BLaER1 treated with 17β-estradiol and CSF1 and Interleukin-3, amounts not matched to agents 10 nM and 100 nM (cell line): ENCODE data around the gene FANCE.
A peak's percentile ranks its signal among the peaks of the same experiment; 100 is the strongest.

Source experiments
- H3K27ac ChIP-seq, 11 experiments: shearing (Covaris generic); formaldehyde crosslinking; 2 replicates each; pipeline ENCODE4 v1.8.1; 2022
- H3K27me3 ChIP-seq, 11 experiments: shearing (Covaris generic); formaldehyde crosslinking; 2 replicates each; pipeline ENCODE4 v1.8.1; 2022
- H3K36me3 ChIP-seq, 11 experiments: shearing (Covaris generic); formaldehyde crosslinking; 2 replicates each; pipeline ENCODE4 v1.8.1; 2022
- H3K4me1 ChIP-seq, 10 experiments: shearing (Covaris generic); formaldehyde crosslinking; 2 replicates each; pipeline ENCODE4 v1.8.1; 2022
- H3K4me2 ChIP-seq, 11 experiments: shearing (Covaris generic); formaldehyde crosslinking; 2 replicates each; pipeline ENCODE4 v1.8.1; 2022
- H3K4me3 ChIP-seq, 10 experiments: shearing (Covaris generic); formaldehyde crosslinking; 2 replicates each; pipeline ENCODE4 v1.8.1; 2022
- H3K9ac ChIP-seq, 11 experiments: shearing (Covaris generic); formaldehyde crosslinking; 2 replicates each; pipeline ENCODE4 v1.8.1; 2022
- H3K9me3 ChIP-seq, 11 experiments: shearing (Covaris generic); formaldehyde crosslinking; replicated peaks in 1 of 11; 2 replicates each; pipeline ENCODE4 v1.8.1; 2022
- H4K20me1 ChIP-seq, 11 experiments: shearing (Covaris generic); formaldehyde crosslinking; 2 replicates each; pipeline ENCODE4 v1.8.1; 2022
- Cebpa-rat ChIP-seq, 11 experiments: shearing (Covaris generic); IDR thresholded peaks; 2 replicates each; pipeline ENCODE4 v1.8.1; 2022

Gene FANCE

DNA sequence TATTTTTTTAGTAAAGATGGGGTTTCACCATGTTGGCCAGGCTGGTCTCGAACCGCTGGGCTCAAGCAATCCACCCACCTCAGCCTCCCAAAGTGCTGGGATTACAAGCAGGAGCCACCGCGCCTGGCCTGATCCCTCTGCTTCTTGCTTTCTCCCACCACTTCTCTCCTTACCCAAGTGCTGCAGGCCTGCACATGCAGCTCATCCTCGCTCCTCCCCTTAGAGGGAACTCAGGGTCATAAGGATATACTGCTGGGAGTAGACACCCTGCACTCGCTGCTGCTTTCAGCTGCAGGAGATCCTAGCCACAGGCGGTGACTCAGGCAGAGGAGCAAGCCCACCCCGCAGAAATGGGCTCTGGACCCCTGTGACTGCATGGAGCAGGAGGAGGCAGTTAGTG lies 40.0 kb upstream of the FANCE start:
- Histone ChIP-seq H3K4me1 (peaks cover 37 to 93% (median 66%) of the 10 kb centered on the region in 10 experiments), H3K36me3 (peaks cover 19 to 87% (median 52%) of the 10 kb centered on the region in 11 experiments), H3K4me3 (no peak overlapping the region), H3K9me3 (no peaks in the 10 kb centered on the region), H3K4me2 (no peak overlapping the region), H4K20me1 (peaks cover 5 to 88% (median 33%) of the 10 kb centered on the region in 11 experiments; a peak in 17 of 22 replicates), H3K9ac (no peak overlapping the region), H3K27ac (0 out of 22 replicates have a peak overlapping the region, but pooled peaks of 1 of the 11 experiments have one; percentile 13), H3K27me3 (no peaks in the 10 kb centered on the region)
- TF ChIP-seq Cebpa-rat (IDR thresholded peaks at IDR 0.05) = no peak

DNA sequence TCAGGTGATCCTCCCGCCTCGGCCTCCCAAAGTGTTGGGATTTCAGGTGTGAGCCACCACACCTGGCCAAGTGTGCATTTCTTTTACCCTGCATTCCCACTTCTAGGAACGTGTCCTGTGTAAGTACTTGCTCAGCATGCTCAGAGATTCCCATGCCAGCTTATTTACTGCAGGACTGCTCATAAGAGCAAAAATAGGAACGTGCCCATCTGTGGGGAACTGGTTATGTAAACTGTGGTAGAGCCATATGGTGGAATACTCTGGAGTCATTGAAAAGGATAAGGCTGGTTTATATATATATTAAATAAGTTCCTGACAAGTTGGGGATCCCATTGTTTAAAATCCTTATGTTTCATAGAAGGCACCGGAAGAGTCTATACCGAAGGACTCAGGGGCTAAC lies 38.2 kb upstream of the FANCE start:
- no peaks in the 10 kb centered on the region for H3K27me3 ChIP-seq
- H3K36me3 ChIP-seq = peaks cover 19 to 81% (median 54%) of the 10 kb centered on the region in 11 experiments
- peaks cover 5 to 70% (median 21%) of the 10 kb centered on the region in 11 experiments; a peak in 17 of 22 replicates for H4K20me1 ChIP-seq
- H3K4me2 ChIP-seq = peak overlapping the region in 3 of 11 experiments; percentile 52 to 97 (median 55); a peak in 4 of 22 replicates
- no peak for TF ChIP-seq Cebpa-rat (IDR thresholded peaks at IDR 0.05)
- H3K4me1 ChIP-seq = peaks cover 50 to 96% (median 69%) of the 10 kb centered on the region in 10 experiments
- H3K9me3 ChIP-seq = no peaks in the 10 kb centered on the region
- no peak overlapping the region for H3K9ac ChIP-seq
- no peak overlapping the region for H3K27ac ChIP-seq
- no peak overlapping the region for H3K4me3 ChIP-seq

DNA sequence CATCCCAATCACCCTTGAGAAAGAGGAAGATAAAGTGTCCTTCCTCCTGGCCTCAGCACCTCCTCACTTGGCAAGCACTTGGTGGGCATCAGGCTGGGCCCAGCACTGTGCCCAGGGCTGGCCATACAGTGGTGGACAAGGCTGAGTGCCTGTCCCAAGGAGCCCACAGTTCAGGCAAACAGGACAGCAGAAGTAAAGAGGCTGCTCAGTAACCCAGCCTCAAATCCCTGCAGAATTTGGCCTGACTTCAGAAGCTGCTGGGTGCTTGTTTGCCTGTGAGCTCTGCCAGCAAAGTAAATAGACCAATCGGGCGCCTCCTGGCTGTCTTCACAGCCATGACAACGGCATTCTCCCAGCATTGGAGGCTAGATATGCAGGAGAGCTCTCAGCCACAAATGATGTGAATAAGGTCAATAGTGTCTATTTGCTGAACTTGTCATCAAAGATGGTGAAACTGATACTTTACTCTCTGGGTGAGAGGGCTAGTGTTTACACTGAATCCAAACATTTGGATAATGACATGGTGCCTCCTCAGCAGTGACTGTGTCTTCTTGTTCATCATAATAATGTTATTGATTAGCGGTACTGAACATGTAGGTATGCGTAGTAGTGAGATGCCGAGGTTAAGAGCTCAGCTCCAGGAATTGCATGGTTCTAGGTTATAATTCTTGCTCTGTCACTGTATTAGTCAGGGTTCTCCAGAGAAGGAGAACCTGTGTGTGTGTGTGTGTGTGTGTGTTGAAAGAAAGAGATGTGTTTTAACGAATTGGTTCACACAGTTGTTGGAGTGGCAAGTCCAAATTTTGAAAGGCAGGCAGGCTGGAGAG lies 36.9 kb upstream of the FANCE start:
- H4K20me1 ChIP-seq = peaks cover 5 to 56% (median 19%) of the 10 kb centered on the region in 11 experiments; a peak in 16 of 22 replicates
- no peaks in the 10 kb centered on the region for H3K9me3 ChIP-seq
- H3K4me1 ChIP-seq = peaks cover 52 to 96% (median 69%) of the 10 kb centered on the region in 10 experiments
- no peak overlapping the region for H3K27ac ChIP-seq
- H3K36me3 ChIP-seq = peaks cover 19 to 76% (median 59%) of the 10 kb centered on the region in 11 experiments
- H3K9ac ChIP-seq = peak overlapping the region in 2 of 11 experiments; percentile 1 to 17; a peak in 1 of 22 replicates
- no peaks in the 10 kb centered on the region for H3K27me3 ChIP-seq
- no peak overlapping the region for H3K4me3 ChIP-seq
- TF ChIP-seq Cebpa-rat (IDR thresholded peaks at IDR 0.05) = no peak
- peak overlapping the region; percentile 23 to 97 (median 45) for H3K4me2 ChIP-seq

DNA sequence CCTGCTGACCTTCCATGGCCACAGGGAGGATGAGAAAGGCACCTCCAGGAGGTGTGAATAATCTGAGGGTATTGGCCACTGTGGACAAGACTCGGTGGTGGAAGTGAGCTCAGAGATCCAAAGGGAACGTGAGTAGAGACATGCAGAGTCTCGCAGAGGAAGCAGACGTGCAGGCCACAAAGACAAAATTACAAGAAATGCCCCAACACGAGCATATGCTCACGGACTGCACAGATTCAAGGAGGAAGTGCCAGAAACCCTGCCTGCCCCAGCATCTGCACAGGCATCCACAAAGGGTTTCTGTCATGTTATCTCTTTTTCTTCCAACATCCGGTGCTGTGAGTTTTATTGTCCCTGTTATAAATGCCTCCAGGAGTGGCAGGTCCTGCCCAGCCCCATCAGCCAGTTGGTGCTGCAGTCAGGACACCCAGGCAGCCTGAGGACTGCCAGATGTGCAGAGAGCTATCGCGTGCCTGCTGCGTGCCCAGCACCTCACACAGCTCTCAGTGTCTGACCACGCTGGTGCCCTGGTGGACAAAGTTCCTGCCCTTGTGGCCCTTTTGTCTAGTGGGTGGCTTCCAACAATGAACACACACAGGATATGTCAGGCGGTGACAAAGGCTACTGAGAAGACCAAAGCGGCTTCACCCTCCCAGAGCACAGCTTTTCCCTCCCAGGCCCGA lies 34.0 kb upstream of the FANCE start:
- no peaks in the 10 kb centered on the region for H3K27me3 ChIP-seq
- H3K4me2 ChIP-seq = peak overlapping the region; percentile 79 to 97 (median 93)
- no peak for TF ChIP-seq Cebpa-rat (IDR thresholded peaks at IDR 0.05)
- H4K20me1 ChIP-seq = peaks cover 0 to 28% (median 9%) of the 10 kb centered on the region in 11 experiments; a peak in 12 of 22 replicates
- H3K27ac ChIP-seq = peak overlapping the region; percentile 24 to 86 (median 71); a peak in 21 of 22 replicates
- H3K4me1 ChIP-seq = peaks cover 47 to 78% (median 54%) of the 10 kb centered on the region in 10 experiments
- peak overlapping the region in 4 of 10 experiments; percentile 3 to 23 (median 14); a peak in 4 of 20 replicates for H3K4me3 ChIP-seq
- H3K9ac ChIP-seq = peak overlapping the region; percentile 41 to 74 (median 58); a peak in 20 of 22 replicates
- peaks cover 16 to 76% (median 62%) of the 10 kb centered on the region in 11 experiments for H3K36me3 ChIP-seq
- no peaks in the 10 kb centered on the region for H3K9me3 ChIP-seq

DNA sequence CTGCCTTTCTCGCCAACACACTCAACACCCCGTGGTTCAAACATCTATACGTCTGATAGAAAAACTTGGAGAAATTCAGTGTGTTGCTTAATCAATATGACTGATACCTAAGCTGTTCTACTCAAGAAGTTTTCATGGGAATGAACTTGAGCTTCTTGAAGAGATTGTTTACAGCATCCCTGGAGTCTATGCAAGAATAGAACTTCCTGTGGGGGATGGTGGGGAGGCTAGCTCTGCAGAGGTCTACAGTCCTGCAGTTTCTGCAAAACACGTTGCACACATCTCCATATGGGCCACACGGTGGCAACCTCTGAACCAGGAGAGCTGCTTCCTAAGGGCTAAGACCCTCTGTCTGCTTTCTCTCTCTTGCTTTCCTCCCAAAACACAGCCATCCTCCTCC lies 32.7 kb upstream of the FANCE start:
- Histone ChIP-seq H3K36me3 (peaks cover 24 to 76% (median 60%) of the 10 kb centered on the region in 11 experiments), H3K4me3 (0 out of 20 replicates have a peak overlapping the region, but pooled peaks of 1 of the 10 experiments have one; percentile 9), H3K4me2 (peak overlapping the region; percentile 79 to 97 (median 93)), H3K9ac (peak overlapping the region; percentile 21 to 74 (median 61); a peak in 19 of 22 replicates), H3K27me3 (no peaks in the 10 kb centered on the region), H3K4me1 (peaks cover 43 to 76% (median 56%) of the 10 kb centered on the region in 10 experiments), H4K20me1 (peaks cover 0 to 15% (median 7%) of the 10 kb centered on the region in 11 experiments; a peak in 11 of 22 replicates), H3K27ac (peak overlapping the region; percentile 33 to 86 (median 71); a peak in 21 of 22 replicates), H3K9me3 (no peaks in the 10 kb centered on the region)
- 0 out of 22 replicates have a peak, but pooled peaks of 1 of the 11 experiments have one; percentile 7 for TF ChIP-seq Cebpa-rat (IDR thresholded peaks at IDR 0.05)

DNA sequence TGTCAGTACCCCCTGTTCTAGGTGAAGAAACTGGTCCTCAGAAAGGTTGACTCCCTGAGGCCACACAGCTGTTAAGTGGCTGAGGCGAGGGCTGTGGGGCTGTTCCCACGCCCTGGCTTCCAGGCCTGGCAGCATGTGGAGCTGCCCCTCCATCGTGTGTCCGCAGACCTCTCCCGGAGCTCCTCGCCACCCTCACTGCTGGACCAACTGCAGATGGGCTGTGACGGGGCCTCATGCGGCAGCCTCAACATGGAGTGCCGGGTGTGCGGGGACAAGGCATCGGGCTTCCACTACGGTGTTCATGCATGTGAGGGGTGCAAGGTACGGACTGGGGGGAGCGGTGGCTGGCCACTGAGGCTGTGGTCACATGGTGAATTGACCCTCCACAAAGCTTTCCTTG lies 32.2 kb upstream of the FANCE start:
- Histone ChIP-seq H4K20me1 (peaks cover 0 to 10% (median 2%) of the 10 kb centered on the region in 11 experiments; a peak in 9 of 22 replicates), H3K27me3 (no peaks in the 10 kb centered on the region), H3K9ac (peak overlapping the region; percentile 18 to 67 (median 45); a peak in 19 of 22 replicates), H3K9me3 (no peaks in the 10 kb centered on the region), H3K36me3 (peaks cover 27 to 76% (median 62%) of the 10 kb centered on the region in 11 experiments), H3K4me2 (peak overlapping the region; percentile 79 to 97 (median 93)), H3K27ac (peak overlapping the region in 10 of 11 experiments; percentile 24 to 80 (median 57); a peak in 17 of 22 replicates), H3K4me1 (peaks cover 42 to 76% (median 56%) of the 10 kb centered on the region in 10 experiments), H3K4me3 (no peak overlapping the region)
- TF ChIP-seq Cebpa-rat (IDR thresholded peaks at IDR 0.05) = no peak

DNA sequence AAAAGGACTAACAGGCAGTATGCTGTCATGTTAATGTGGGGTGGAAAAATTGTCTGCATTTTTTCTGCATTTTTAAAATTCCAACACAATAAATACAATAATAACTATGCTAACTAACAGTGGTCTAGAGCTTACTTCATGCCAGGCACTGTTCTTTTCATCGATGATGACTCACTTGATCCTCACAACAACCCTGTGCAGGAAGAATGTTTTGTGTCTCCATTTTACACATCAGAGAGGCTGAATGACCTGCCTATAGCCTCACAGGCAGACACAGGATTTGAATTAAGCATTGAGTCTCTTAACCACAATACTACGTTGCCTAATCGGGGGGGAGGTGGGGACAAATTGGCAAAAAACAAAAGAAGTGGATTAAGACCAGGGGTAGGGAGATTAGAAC lies 26.9 kb upstream of the FANCE start:
- Histone ChIP-seq H3K4me1 (peaks cover 31 to 49% (median 42%) of the 10 kb centered on the region in 10 experiments), H3K27ac (peak overlapping the region; percentile 58 to 88 (median 80)), H3K36me3 (peaks cover 36 to 97% (median 78%) of the 10 kb centered on the region in 11 experiments), H3K9me3 (peaks cover 32 to 40% (median 33%) of the 10 kb centered on the region in 11 experiments), H3K9ac (peak overlapping the region; percentile 10 to 71 (median 59); a peak in 19 of 22 replicates), H3K27me3 (no peaks in the 10 kb centered on the region), H4K20me1 (peaks cover 0 to 4% (median 0%) of the 10 kb centered on the region in 11 experiments; a peak in 2 of 22 replicates), H3K4me3 (peak overlapping the region in 8 of 10 experiments; percentile 6 to 54 (median 40); a peak in 13 of 20 replicates), H3K4me2 (peak overlapping the region; percentile 84 to 98 (median 91))
- no peak for TF ChIP-seq Cebpa-rat (IDR thresholded peaks at IDR 0.05)

DNA sequence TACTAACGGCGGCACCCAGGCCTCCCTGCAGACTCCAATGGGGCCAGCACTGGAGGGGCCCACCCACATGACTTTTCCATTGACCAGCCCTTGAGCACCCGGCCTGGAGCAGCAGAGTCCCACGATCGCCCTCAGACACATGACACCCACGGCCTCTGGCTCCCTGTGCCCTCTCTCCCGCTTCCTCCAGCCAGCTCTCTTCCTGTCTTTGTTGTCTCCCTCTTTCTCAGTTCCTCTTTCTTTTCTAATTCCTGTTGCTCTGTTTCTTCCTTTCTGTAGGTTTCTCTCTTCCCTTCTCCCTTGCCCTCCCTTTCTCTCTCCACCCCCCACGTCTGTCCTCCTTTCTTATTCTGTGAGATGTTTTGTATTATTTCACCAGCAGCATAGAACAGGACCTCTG lies 26.1 kb upstream of the FANCE start:
- H3K9ac ChIP-seq = peak overlapping the region in 9 of 11 experiments; percentile 49 to 71 (median 65); a peak in 17 of 22 replicates

More for the DNA sequence above, 26.1 kb upstream of the FANCE start:
- Histone ChIP-seq H3K27me3 (no peaks in the 10 kb centered on the region), H4K20me1 (peaks cover 0 to 4% (median 0%) of the 10 kb centered on the region in 11 experiments; a peak in 1 of 22 replicates), H3K4me2 (peak overlapping the region; percentile 84 to 98 (median 91)), H3K9me3 (peaks cover 34 to 43% (median 36%) of the 10 kb centered on the region in 11 experiments), H3K27ac (peak overlapping the region; percentile 58 to 88 (median 80); a peak in 21 of 22 replicates), H3K36me3 (peaks cover 36 to 91% (median 73%) of the 10 kb centered on the region in 11 experiments), H3K4me1 (peaks cover 30 to 45% (median 41%) of the 10 kb centered on the region in 10 experiments), H3K4me3 (peak overlapping the region in 9 of 10 experiments; percentile 6 to 54 (median 38); a peak in 12 of 20 replicates)
- TF ChIP-seq Cebpa-rat (IDR thresholded peaks at IDR 0.05) = no peak
